ENCODE data around the gene WNK1. TPM values are rescaled to one million over a fixed set of nuclear protein-coding genes. Genes with fewer than 3 reads are reported as not detected.

The WNK1 gene
- total and polyA plus RNA-seq, 2 of the 8 experiments (the other 6 are each of a cell fraction or from before 2014, with no cell fraction given), result 88.2 to 157 TPM

GRCh38 chr12:915090-915489 lies 162.7 kb downstream of the WNK1 start (continued):
- TF ChIP-seq ATF2 (IDR thresholded peaks at IDR 0.05; ENCODE audit: low read length) (no peak), TAF7 (optimal IDR thresholded peaks at IDR 0.05; ENCODE audit: borderline replicate concordance, low read depth, low read length) (no peak), YY1 (IDR thresholded peaks at IDR 0.05; ENCODE audit: low read depth, low read length) (no peak), TEAD4 (IDR thresholded peaks at IDR 0.05; ENCODE audit: low read depth, low read length) (no peak), POLR2AphosphoS5 (IDR thresholded peaks at IDR 0.05; ENCODE audit: low read depth, low read length) (no peak), SUZ12 (IDR thresholded peaks at IDR 0.05; ENCODE audit: low read length) (no peak), KDM1A (IDR thresholded peaks at IDR 0.05; ENCODE audit: borderline replicate concordance, low read length) (no peak)

Data from H1 (cell line).